HG03575 (cell line): ENCODE data around the gene VAV1.
"Not testable (repeated sequence)": the region's sequence is repeated elsewhere in the genome, so short reads cannot be mapped to it uniquely, and the experiment has no call there.

Experiments
- ATAC-seq: cut with Tn5 transposase; IDR thresholded peaks from one replicate; pipeline ENCODE4 v1.9.1; 2021; ENCODE audit not compliant: unreplicated experiment, insufficient number of reproducible peaks, low FRiP score; ENCODE audit errors: extremely low read depth

Gene VAV1

DNA sequence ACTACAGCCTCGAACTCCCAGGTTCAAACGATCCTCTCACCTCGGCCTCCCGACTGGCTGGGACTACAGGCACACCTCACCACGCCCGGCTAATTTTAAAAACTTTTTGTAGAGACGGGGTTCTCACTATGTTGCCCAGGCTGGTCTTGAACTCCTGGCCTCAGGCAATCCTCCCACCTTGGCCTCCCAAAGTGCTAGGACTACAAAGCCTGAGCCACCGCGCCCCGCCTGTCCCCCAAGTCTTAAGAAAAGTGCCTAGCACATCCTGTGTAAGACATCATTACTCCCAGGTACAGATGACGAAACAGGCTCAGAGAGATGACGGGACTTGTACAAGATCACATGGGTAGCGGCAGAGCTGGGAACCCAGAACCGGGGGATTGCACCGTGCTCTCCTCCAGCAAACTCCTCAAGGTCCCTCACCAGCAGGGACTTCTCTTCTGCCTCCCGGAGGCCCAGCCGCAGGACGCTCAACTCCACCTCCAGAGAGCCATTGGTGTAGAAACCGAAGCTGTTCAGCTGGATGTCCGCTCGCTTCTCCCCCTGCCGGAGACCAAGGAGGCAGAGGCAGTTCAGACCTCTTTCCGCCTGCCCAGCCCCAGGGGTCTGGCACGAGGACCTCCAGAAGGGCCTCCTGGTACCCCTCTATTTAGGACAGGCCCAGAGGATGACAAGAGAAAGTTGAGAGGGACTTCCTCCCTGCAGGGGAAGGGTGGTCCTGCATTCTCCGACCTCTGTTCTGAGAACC is 36.2 kb upstream of the VAV1 start:
- ATAC-seq, result no peak

GRCh38 chr19:6736917-6737283 is 35.6 kb upstream of the VAV1 start:
- ATAC-seq, result no peak

DNA sequence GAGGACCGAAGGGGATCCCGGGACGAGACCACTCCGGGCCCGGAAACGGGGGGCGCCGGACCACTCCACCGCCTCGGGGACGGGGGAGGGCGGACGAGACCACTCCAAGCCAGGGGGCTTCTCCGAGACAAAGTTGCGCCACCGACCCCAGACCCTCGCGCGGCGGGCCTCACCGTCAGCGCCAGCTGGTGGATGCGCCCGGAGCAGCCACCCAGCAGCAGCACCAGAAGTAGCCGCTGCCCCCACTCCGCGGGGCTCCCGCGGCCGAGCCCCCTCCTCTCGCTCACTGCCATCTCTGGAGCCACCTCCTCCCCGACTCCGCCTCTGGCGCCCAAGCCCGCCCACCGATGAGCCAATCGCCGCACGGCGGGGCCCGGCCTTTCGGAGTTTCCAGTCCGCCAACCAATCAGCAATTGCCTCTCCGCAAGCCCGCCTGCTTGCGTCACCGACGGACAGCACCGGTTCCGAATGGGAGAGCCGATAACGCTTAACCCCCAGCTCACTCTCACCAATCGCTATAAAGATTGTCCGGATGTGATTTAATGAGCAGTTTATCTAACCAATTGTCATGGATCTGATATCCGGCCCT is 35.1 kb upstream of the VAV1 start, which contains the start of gene GPR108:
TSS of gene GPR108 (minus strand) at position 297 of the 589 bp plus-strand sequence. CDS start at position 293, 4 bp downstream.
- ATAC-seq, result peak; percentile 36

GRCh38 chr19:6737873-6738786 is 34.4 kb upstream of the VAV1 start:
- ATAC-seq, result peak; percentile 6

DNA sequence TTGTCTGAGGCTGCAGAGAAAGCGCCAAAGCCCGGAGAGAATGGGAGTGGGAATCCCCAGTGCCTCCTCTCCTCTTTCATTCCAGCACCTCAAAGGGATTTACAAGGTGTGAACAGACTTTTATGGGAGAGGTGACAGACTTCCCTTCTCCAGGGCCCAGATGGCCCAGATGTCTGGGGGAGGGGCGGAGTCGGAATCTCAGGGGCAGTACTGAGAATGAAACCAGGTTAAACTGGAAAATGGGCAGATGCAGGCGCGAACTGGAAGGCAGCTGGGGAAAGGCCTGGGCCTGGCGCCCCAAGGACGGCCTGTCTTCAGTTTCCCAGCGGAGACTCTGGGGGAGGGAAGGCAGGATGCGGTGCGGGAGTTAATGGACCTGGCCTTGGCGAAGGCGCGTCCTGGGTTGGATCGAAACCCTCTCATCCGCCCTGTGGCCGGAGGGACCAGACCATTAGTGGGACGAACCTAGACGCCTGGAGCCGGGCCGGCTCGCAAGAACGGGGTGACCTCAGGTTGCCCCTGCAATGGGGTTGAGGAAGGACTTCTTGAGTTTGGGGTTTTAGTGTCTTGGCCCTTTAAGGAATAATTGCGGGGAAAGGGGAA is 33.6 kb upstream of the VAV1 start:
- no peak for ATAC-seq

DNA sequence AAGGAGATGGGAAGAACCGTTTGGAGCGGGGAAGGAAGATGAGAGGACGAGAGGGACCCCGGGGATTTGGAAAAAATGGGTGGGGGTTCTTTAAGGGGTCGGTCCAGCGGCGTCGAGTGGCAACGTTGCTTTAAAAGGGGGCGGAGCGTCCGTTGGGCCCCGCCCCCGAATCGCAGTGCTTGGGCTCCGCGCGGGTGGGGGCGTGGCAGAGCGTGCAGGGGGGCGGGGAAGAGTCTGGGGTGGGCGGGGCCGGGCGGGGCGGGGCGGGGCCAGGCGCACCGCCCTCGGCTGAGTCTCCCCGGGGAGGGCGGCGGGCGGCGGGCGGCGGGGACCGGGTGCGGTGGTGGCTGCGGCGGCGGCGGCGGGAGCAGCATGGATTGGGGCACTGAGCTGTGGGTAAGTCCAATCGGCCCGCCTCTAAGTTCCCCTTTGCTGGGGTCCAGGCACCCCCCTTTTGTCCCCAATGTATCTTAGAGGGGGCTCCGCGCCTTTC is 33.1 kb upstream of the VAV1 start, which contains the start of gene TRIP10:
TSS of gene TRIP10 (plus strand) at position 291 of the 493 bp plus-strand sequence. CDS start at position 373, 82 bp downstream.
- no peak for ATAC-seq

GRCh38 chr19:6739883-6740588 is 32.5 kb upstream of the VAV1 start:
- ATAC-seq, result no peak

- ATAC-seq, result no peak
Observed at GRCh38 chr19:6740589-6741343, 31.7 kb upstream of the VAV1 start.

DNA sequence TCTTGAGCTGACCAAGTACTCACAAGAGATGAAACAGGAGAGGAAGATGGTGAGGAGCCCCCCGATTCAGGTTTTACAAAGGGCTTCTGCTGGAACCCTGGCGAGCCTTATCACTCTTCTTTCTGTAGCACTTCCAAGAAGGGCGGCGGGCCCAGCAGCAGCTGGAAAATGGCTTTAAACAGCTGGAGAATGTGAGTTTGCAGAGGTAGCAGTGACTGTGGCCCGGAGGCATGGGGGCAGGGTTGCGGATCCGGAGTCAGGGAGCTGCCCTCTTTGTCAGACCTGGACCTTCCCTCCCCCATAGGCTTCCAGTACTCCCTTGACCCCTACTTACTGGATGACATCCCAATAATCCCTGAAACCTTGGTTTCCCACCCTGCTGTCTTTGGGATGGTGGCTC is 29.4 kb upstream of the VAV1 start:
- ATAC-seq, result no peak

DNA sequence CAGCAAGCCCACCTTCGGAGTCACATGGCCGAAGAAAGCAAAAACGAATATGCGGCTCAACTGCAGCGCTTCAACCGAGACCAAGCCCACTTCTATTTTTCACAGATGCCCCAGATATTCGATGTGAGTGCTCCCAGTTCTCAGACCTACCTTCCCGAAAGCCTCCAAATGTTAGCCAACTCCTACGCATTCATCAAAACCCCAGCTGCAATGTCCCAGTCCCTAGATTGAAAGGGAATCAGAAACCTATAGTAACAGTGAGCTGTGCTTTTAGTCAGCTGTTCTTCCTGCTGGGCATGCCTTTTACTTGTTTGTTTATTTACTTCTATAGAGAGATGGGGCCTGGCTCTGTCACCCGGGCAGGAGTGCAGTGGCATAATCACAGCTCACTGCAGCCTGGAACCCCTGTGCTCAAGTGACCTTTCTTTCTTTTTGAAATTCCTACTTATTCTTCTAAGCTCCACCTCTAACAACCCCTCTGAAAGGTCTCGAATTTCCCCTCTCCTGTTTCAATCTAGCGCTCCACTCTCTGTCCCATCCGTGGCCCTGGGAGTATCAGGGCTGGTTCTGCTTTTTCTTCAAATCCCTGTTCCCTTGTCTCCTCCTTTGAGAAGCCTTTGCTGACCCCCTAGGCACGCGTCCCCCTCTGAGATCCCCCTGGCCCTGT is 28.7 kb upstream of the VAV1 start:
- ATAC-seq, result no peak

GRCh38 chr19:6744381-6745301 is 27.9 kb upstream of the VAV1 start:
- no peak for ATAC-seq

DNA sequence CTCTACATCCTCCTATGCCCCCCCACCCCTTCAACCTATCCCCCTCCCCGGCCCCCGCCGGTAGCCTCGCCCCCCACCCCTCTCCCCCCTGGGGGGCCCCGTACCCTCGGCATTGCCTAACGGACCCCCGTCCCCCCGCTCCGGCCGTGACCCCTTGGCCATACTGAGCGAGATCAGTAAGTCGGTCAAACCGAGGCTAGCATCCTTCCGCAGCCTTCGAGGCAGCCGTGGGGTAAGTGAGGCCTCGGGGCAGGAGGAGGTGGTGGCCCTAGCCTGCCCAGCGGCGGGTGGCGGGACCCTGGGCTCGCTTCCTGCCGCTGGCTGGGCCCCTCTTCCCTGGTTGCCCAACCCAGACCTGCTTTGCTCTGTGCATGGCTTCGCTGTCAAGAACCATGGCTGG is 26.5 kb upstream of the VAV1 start:
- no peak for ATAC-seq

DNA sequence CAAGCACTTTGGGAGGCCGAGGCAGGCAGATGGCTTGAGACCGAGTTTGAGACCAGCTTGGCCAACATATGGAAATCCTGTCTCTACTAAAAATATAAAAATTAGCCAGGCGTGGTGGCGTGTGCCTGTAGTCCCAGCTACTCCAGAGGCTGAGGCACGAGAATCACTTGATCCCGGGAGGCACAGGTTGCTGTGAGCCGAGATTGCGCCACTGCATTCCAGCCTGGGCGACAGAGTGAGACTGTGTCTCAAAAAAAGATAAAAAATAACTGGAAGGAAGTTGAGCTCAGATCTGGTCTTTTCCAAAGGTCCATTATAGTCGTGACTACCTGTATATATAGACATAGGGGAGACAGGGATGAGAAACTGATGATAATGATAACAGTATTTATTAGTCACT is 24.0 kb upstream of the VAV1 start:
- ATAC-seq, result not testable (repeated sequence)

DNA sequence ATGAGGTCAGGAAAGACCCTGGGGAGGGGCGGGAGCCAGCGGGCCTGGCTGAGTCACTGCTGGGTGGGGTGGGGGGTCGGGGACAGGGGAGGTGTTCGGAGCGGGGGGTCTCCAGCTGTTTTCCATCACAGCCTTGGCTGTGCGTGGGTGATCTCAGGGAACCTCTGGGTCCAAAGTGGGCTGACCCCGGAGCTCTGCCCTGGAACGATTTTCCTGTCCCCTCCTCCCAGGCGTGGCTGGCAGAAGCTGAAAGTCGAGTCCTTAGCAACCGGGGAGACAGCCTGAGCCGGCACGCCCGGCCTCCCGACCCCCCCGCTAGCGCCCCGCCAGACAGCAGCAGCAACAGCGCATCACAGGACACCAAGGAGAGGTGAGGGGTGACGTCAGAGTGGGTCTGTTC is 22.4 kb upstream of the VAV1 start:
- ATAC-seq, result no peak

DNA sequence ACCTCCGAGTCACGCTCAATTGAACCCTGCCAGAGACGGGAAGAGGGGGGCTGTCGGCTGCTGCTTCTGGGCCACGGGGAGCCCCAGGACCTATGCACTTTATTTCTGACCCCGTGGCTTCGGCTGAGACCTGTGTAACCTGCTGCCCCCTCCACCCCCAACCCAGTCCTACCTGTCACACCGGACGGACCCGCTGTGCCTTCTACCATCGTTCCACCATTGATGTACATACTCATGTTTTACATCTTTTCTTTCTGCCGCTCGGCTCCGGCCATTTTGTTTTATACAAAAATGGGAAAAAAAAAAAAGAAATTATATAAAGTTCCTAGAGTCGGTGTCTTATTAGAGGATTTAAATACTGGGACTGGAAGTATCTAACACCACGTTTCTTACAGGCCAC is 21.3 kb upstream of the VAV1 start:
- ATAC-seq, result no peak
